ENCODE data around the gene ASB18.

GRCh38 chr2:236160366-236161081, 103.7 kb downstream of the ASB18 start:
- no peak for TF ChIP-seq YY1 (IDR thresholded peaks at IDR 0.05; ENCODE audit: low read depth)
- no peak for TF ChIP-seq CEBPB (IDR thresholded peaks at IDR 0.05)
- no peak for TF ChIP-seq RAD21 (IDR thresholded peaks at IDR 0.05; ENCODE audit: low read depth)
- no peak for TF ChIP-seq CREB1 (IDR thresholded peaks at IDR 0.05; ENCODE audit: low read depth)

Measured in Ishikawa (cell line).